ENCODE measurements around the gene C1orf21. TPM values are rescaled to one million over a fixed set of nuclear protein-coding genes. Genes with fewer than 3 reads are reported as not detected.

The C1orf21 gene
- total RNA-seq, 1 donor from 2014 or later = 15.6 TPM

DNA sequence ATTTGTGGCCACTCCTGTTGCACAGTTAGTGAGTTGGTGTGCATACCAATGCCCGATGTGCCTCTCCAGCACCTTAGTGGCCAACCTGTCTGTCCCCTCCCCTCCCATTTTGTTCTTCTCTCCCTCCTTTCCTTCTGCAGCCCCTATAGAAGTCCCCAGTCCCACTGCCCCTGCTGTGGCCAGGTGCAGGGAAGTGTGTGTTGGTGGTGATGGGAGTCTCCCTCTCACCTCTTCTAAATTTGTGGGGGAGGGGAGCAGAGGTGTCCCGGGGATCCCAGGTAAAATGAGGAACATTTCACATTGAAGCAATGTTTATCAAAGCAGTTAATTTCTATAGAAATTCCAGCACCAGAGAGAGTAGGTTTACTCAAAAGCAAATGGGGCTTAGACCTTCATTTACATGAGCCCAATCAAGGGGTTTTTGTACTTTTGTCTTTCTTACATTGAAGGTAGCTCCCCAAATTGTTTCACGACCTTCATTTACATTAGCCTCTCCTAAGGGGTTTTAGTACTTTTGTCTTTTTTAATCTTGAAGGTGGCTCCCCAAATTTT is 3.0 kb upstream of the C1orf21 start:
- Mint-ChIP-seq H3K4me3 (ENCODE audit: unreplicated experiment) (no peak overlapping the region), H3K27me3 (ENCODE audit: low read depth) (no peaks in the 10 kb centered on the region), H3K9me3 (ENCODE audit: low read depth) (no peaks in the 10 kb centered on the region), H3K27ac (ENCODE audit: unreplicated experiment) (no peak overlapping the region), H3K4me1 (ENCODE audit: low read depth) (peaks cover 17% of the 10 kb centered on the region), H3K36me3 (ENCODE audit: low read depth) (no peaks in the 10 kb centered on the region)
- DNase-seq (ENCODE audit: low spot score) = no peak
- TF ChIP-seq, protein P1, sequence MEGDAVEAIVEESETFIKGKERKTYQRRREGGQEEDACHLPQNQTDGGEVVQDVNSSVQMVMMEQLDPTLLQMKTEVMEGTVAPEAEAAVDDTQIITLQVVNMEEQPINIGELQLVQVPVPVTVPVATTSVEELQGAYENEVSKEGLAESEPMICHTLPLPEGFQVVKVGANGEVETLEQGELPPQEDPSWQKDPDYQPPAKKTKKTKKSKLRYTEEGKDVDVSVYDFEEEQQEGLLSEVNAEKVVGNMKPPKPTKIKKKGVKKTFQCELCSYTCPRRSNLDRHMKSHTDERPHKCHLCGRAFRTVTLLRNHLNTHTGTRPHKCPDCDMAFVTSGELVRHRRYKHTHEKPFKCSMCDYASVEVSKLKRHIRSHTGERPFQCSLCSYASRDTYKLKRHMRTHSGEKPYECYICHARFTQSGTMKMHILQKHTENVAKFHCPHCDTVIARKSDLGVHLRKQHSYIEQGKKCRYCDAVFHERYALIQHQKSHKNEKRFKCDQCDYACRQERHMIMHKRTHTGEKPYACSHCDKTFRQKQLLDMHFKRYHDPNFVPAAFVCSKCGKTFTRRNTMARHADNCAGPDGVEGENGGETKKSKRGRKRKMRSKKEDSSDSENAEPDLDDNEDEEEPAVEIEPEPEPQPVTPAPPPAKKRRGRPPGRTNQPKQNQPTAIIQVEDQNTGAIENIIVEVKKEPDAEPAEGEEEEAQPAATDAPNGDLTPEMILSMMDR (IDR thresholded peaks at IDR 0.05) = no peak

DNA sequence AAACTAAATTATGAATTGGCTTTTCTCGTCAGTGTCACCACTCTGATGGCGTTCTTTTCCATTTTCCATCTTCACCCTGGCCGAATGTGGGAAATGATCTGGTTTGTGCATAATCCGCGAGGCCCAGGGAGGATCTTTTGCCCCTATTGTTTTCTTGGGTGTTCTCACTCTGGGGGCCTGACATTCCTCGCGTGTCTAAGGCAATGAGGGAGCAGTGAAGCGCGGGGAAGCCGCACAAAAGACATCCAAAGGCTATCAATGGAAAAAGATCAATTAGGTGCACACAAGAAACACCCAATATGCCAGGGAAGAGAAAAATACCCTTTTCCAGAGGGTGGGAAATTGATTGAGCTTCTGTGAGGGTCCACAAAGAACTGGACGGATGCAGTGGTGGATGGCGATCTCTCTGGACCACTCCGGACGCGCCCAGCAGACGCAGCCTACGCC is 941 bp upstream of the C1orf21 start:
- no peak for DNase-seq (ENCODE audit: low spot score)
- peaks cover 24% of the 10 kb centered on the region for H3K4me1 Mint-ChIP-seq (ENCODE audit: low read depth)
- no peaks in the 10 kb centered on the region for H3K36me3 Mint-ChIP-seq (ENCODE audit: low read depth)
- peak overlapping the region; percentile 89 for H3K4me3 Mint-ChIP-seq (ENCODE audit: unreplicated experiment)
- H3K27me3 Mint-ChIP-seq (ENCODE audit: low read depth) = no peaks in the 10 kb centered on the region
- no peaks in the 10 kb centered on the region for H3K9me3 Mint-ChIP-seq (ENCODE audit: low read depth)
- H3K27ac Mint-ChIP-seq (ENCODE audit: unreplicated experiment) = no peak overlapping the region
- TF ChIP-seq, protein P1 (IDR thresholded peaks at IDR 0.05) = no peak

DNA sequence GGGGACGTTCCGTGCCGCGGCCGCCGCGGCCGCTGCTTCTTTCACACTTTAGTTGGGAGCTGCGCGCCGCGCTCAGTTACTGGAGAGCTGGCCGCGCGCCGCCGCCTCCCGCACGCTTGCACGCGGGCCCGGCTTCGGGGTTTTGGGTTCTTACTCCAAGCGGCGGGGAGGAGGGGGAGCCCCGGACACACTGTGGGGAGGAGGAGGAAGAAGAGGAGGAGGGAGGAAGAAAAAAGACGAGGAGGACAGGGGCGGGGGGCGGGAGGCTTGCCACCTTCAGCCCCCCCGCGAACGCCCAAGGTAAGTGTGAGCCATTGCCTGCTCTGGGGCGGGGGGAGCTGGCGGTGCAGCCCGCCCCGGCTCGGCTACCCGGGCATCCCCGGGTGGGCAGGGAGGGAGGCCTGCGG is 243 bp downstream of the C1orf21 start:
- TF ChIP-seq, protein P1 (IDR thresholded peaks at IDR 0.05) = no peak

DNA sequence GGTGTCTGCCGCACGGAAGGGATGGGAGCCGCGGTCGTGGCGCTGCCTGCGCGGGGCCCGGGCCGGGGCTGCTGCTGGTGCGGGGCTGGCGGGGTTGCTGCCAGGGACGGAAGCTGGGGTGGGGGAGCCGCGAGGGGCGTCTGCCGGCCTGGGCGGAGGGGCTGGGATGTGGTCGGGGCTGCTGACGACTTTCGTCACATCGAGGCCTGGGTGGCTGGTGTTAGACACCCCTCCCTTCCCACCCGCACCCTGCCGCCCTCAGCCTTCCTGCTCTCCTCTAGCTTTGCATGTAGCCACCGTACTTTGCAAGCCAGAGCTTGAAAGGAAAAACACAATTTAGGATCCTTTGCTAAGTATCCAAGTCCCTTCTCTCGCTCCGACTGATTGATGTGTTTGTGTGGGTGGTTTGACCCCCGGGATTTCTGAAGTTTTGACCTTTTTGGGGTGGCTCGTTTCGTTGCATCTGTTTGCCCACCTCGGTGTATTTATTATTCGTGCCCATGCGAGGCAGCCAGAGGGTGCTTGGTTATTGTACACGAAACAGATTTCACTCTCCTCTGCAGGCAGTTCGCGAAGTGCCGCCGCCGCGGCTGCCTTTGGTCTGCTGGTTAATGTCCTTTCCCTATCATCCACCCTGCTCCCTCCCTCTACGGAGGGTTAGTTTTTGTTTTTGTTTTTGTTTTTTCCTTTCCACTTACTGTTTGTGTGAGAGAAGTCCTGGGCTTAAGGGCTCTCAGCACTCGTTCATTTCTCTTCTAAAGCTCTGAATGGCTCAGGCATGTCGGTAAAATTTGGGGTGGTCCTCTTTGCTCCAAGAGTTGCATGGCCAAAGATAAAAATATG is 868 bp downstream of the C1orf21 start:
- no peaks in the 10 kb centered on the region for H3K9me3 Mint-ChIP-seq (ENCODE audit: low read depth)
- peak overlapping the region; percentile 89 for H3K4me3 Mint-ChIP-seq (ENCODE audit: unreplicated experiment)
- H3K36me3 Mint-ChIP-seq (ENCODE audit: low read depth) = no peaks in the 10 kb centered on the region
- H3K4me1 Mint-ChIP-seq (ENCODE audit: low read depth) = peaks cover 27% of the 10 kb centered on the region
- H3K27ac Mint-ChIP-seq (ENCODE audit: unreplicated experiment) = peak overlapping the region; percentile 89
- no peaks in the 10 kb centered on the region for H3K27me3 Mint-ChIP-seq (ENCODE audit: low read depth)
- TF ChIP-seq, protein P1 (IDR thresholded peaks at IDR 0.05) = peak; percentile 56
- no peak for DNase-seq (ENCODE audit: low spot score)

More for the DNA sequence above, 243 bp downstream of the C1orf21 start:
- no peaks in the 10 kb centered on the region for H3K36me3 Mint-ChIP-seq (ENCODE audit: low read depth)
- H3K4me3 Mint-ChIP-seq (ENCODE audit: unreplicated experiment) = peak overlapping the region; percentile 89
- peaks cover 27% of the 10 kb centered on the region for H3K4me1 Mint-ChIP-seq (ENCODE audit: low read depth)
- DNase-seq (ENCODE audit: low spot score) = no peak
- H3K27me3 Mint-ChIP-seq (ENCODE audit: low read depth) = no peaks in the 10 kb centered on the region
- H3K9me3 Mint-ChIP-seq (ENCODE audit: low read depth) = no peaks in the 10 kb centered on the region
- peak overlapping the region; percentile 85 for H3K27ac Mint-ChIP-seq (ENCODE audit: unreplicated experiment)

DNA sequence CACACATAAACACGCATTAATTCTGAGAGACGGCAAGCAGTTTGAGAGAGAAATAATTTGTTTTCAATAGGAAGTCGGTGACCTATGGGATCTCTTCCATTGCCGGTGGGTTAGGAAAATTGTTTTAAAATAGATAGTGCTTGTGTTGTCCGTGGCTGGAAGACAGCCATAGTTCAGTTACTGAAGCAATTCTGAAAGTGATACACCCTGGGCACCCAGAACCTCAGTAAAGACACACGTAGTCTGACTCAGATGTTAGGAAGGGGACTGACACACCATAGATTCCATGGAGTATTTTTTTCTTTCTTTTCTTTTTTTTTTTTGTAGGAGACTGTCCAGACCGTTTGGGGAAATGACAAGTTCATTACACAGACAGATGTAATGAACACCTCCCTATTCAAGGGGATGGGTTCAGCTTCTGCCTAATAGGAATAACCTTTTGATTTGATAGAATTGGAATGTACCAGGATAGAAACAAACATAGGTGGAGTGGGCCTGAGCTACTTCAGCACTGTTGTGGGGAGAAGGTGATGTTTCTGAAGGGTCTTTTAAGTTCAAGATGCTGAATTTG is 1.6 kb downstream of the C1orf21 start:
- DNase-seq (ENCODE audit: low spot score) = no peak
- Mint-ChIP-seq H3K36me3 (ENCODE audit: low read depth) (no peaks in the 10 kb centered on the region), H3K9me3 (ENCODE audit: low read depth) (no peaks in the 10 kb centered on the region), H3K4me3 (ENCODE audit: unreplicated experiment) (peak overlapping the region; percentile 89), H3K4me1 (ENCODE audit: low read depth) (peaks cover 31% of the 10 kb centered on the region), H3K27ac (ENCODE audit: unreplicated experiment) (peak overlapping the region; percentile 89), H3K27me3 (ENCODE audit: low read depth) (no peaks in the 10 kb centered on the region)
- TF ChIP-seq, protein P1 (IDR thresholded peaks at IDR 0.05) = no peak
